Tibial nerve (tissue), 3 donors: ENCODE measurements around the gene TRIP10.

Experiments
- CTCF ChIP-seq, 5 experiments: fragments of 200-600 bp in 3 of 5; fragments of 450-650 bp in 2 of 5; sonication (generic) in 3 of 5; IDR thresholded peaks; one replicate each; pipeline ENCODE4 v1.5.1; 2016 to 2019; ENCODE audit warnings: antibody characterized with exemption in 5 of 5, mild to moderate bottlenecking in 3 of 5, moderate library complexity in 2 of 5
- POLR2A ChIP-seq, 2 donors: fragments of 450-650 bp; IDR thresholded peaks; one replicate each; pipeline ENCODE4 v1.6.1; 2017; ENCODE audit warnings: antibody characterized with exemption in 2 of 2, mild to moderate bottlenecking in 2 of 2, moderate library complexity in 2 of 2

GRCh38 chr19:6778386-6778785 is 38.9 kb downstream of the TRIP10 start:
- TF ChIP-seq POLR2A (IDR thresholded peaks at IDR 0.05) (no peak), CTCF (IDR thresholded peaks at IDR 0.05) (no peak)
